GM12878 (cell line): Measurements from ENCODE around the gene ADSS1. TPM values are rescaled to one million over a fixed set of nuclear protein-coding genes. Genes with fewer than 3 reads are reported as not detected.

Source experiments
- ATAC-seq: fragments of 200-7000 bp; cut with Tn5 transposase; 3 replicates; pipeline ENCODE4 v1.9.1; 2020; ENCODE audit warnings: mild to moderate bottlenecking, moderate library complexity
- BruUV-seq: library from RNA; stranded (reverse); fragments of 400-500 nt; replicated peaks from 2 replicates; lab custom pipeline; 2021; lab: Mats Ljungman, UMichigan
- CTCF ChIA-PET: fragments of 300-600 bp; sonication (Branson Sonifier 250); formaldehyde crosslinking; extraction: SDS; loops from one replicate; lab custom pipeline; 2021; ENCODE audit warnings: inconsistent platforms; lab: Yijun Ruan, JAX
- POLR2A ChIA-PET: fragments of 350-600 bp; formaldehyde crosslinking; extraction: SDS; loops from one replicate; lab custom pipeline; 2021; ENCODE audit warnings: inconsistent platforms; lab: Charles Lee
- RAD21 ChIA-PET: fragments of 300-600 bp; sonication (Branson Sonifier 250); formaldehyde crosslinking; loops from one replicate; lab custom pipeline; 2023; ENCODE audit warnings: antibody characterized with exemption; ENCODE audit not compliant: unreplicated experiment; lab: Charles Lee
- SMC1A ChIA-PET: fragments of 300-600 bp; sonication (Branson Sonifier 250); formaldehyde crosslinking; loops from one replicate; lab custom pipeline; 2023; ENCODE audit not compliant: unreplicated experiment, uncharacterized antibody; lab: Charles Lee
- DNase-seq: peaks from one replicate; pipeline ENCODE4 v3.0.0-alpha.2; 2011; ENCODE audit warnings: low read depth, low spot score
- FAIRE-seq: peaks from 3 replicates; lab custom pipeline; 2011; peaks lifted over from hg19 to GRCh38; lab: Jason Lieb, UNC
- H2AFZ ChIP-seq: 2 replicates; pipeline ENCODE4 v1.6.0; 2011; ENCODE audit warnings: low read depth, low read length, control low read depth; ENCODE audit not compliant: control insufficient read depth
- H3K27ac ChIP-seq: 2 replicates; pipeline ENCODE4 v1.5.1; 2011; ENCODE audit warnings: control low read depth; ENCODE audit not compliant: control insufficient read depth, insufficient read depth
- H3K27me3 ChIP-seq, 2 experiments: replicated peaks in 1 of 2; 2 replicates each; pipeline versions ENCODE4 v1.6.0 to v1.6.1; 2011; ENCODE audit warnings: low read length in 1 of 2; ENCODE audit not compliant: control insufficient read depth in 2 of 2, insufficient read depth in 2 of 2
- H3K36me3 ChIP-seq, 2 experiments: 2 replicates each; pipeline ENCODE4 v1.5.1; 2011; ENCODE audit warnings: low read length in 1 of 2; ENCODE audit not compliant: control insufficient read depth in 2 of 2, insufficient read depth in 2 of 2
- H3K4me1 ChIP-seq: 2 replicates; pipeline ENCODE4 v1.6.1; 2011; ENCODE audit warnings: mild to moderate bottlenecking, low read length, moderate library complexity, mixed read lengths; ENCODE audit not compliant: control insufficient read depth, insufficient read depth
- H3K4me2 ChIP-seq: 2 replicates; pipeline ENCODE4 v1.6.0; 2011; ENCODE audit warnings: control low read depth; ENCODE audit not compliant: control insufficient read depth, insufficient read depth
- H3K4me3 ChIP-seq: fragments of 200-600 bp; sonication (generic); 2 replicates; pipeline ENCODE4 v1.5.1; 2016
- H3K79me2 ChIP-seq: 2 replicates; pipeline ENCODE4 v1.6.0; 2011; ENCODE audit warnings: low read length; ENCODE audit not compliant: control insufficient read depth, insufficient read depth
- H3K9ac ChIP-seq: 2 replicates; pipeline ENCODE4 v1.8.0; 2011; ENCODE audit warnings: low read length, control low read depth, mixed read lengths; ENCODE audit not compliant: control insufficient read depth, insufficient read depth
- H3K9me3 ChIP-seq: replicated peaks from 3 replicates; pipeline ENCODE4 v1.5.1; 2011; ENCODE audit warnings: mild to moderate bottlenecking, low read length; ENCODE audit not compliant: control insufficient read depth, insufficient read depth
- H4K20me1 ChIP-seq: 2 replicates; pipeline ENCODE4 v1.6.0; 2011; ENCODE audit not compliant: control insufficient read depth, insufficient read depth
- ASH2L ChIP-seq: fragments of 300-600, 200-600 bp; sonication (generic); IDR thresholded peaks from 2 replicates; pipeline ENCODE4 v1.6.1; 2017; ENCODE audit warnings: low read depth, mild to moderate bottlenecking, borderline replicate concordance
- BMI1 ChIP-seq: fragments of 450-650 bp; IDR thresholded peaks from 2 replicates; pipeline ENCODE4 v1.6.1; 2016; ENCODE audit warnings: mild to moderate bottlenecking, moderate library complexity, borderline replicate concordance
- MXI1 ChIP-seq: fragments of 150-350 bp; IDR thresholded peaks from 2 replicates; pipeline ENCODE4 v1.6.1; 2011; ENCODE audit warnings: low read depth, mild to moderate bottlenecking, inconsistent platforms, low read length, improper control_type of control experiment
- ZSCAN29 ChIP-seq: fragments of 450-650 bp; IDR thresholded peaks from 2 replicates; pipeline ENCODE4 v1.6.1; 2017; ENCODE audit warnings: mild to moderate bottlenecking, moderate library complexity
- WGBS: methylation state at CpG from one replicate; pipeline ENCODE4 v1.1.6; 2016; ENCODE audit warnings: low lambda C conversion rate; ENCODE audit not compliant: insufficient replicate concordance, insufficient coverage; ENCODE audit errors: missing lambda C conversion rate; 5-methylcytosine and 5-hydroxymethylcytosine counted together
- in situ Hi-C: fragments of 300-500 bp; cut with MboI; formaldehyde crosslinking; loops from 9 replicates; pipeline ENCODE4 v1.14.3; 2018; ENCODE audit warnings: mixed read lengths
- intact Hi-C: fragments of 100-400 bp; cut with micrococcal nuclease; formaldehyde crosslinking; loops from one replicate; pipeline ENCODE4 v1.14.2; 2022; ENCODE audit not compliant: unreplicated experiment
- polyA plus RNA-seq, 11 experiments: library from polyadenylated mRNA; depleted of rRNA in 4 of 11; unstranded in 6 of 11; stranded (reverse) in 5 of 11; fragments of >200 nt; fragmentation: Nextera tagmentation in 4 of 11; fragmentation: Illumina TruSeq in 1 of 11; extraction: Ambion mirVana in 4 of 11; extraction: Trizol in 1 of 11; gene quantifications; 1 replicate in 1 of 11; 2 replicates in 10 of 11; pipeline versions ENCODE4 v1.2.1 to v1.2.3, GENCODE V29; 2011 to 2016; ENCODE audit warnings: inconsistent platforms in 2 of 11, missing spikeins in 2 of 11, low read depth in 1 of 11
- total RNA-seq, 4 experiments: library from RNA; depleted of rRNA in 3 of 4; stranded (reverse); fragments of >200 nt in 3 of 4; fragmentation: Illumina TruSeq in 1 of 4; extraction: Trizol in 1 of 4; gene quantifications; 2 replicates each; pipeline versions ENCODE4 v1.2.1 to v1.2.3, GENCODE V29; 2013 to 2021
- TF ChIP-seq, protein P1 (sequence below): fragments of 150-350 bp; IDR thresholded peaks from 2 replicates; pipeline ENCODE4 v1.6.1; 2014; ENCODE audit warnings: mild to moderate bottlenecking, low read depth, low read length

Gene ADSS1
- total and polyA plus RNA-seq, 10 of the 15 experiments (the other 5 are each of a cell fraction or from before 2014, with no cell fraction given): 0.11 to 0.45 (median 0.28) TPM; not detected in 5

DNA sequence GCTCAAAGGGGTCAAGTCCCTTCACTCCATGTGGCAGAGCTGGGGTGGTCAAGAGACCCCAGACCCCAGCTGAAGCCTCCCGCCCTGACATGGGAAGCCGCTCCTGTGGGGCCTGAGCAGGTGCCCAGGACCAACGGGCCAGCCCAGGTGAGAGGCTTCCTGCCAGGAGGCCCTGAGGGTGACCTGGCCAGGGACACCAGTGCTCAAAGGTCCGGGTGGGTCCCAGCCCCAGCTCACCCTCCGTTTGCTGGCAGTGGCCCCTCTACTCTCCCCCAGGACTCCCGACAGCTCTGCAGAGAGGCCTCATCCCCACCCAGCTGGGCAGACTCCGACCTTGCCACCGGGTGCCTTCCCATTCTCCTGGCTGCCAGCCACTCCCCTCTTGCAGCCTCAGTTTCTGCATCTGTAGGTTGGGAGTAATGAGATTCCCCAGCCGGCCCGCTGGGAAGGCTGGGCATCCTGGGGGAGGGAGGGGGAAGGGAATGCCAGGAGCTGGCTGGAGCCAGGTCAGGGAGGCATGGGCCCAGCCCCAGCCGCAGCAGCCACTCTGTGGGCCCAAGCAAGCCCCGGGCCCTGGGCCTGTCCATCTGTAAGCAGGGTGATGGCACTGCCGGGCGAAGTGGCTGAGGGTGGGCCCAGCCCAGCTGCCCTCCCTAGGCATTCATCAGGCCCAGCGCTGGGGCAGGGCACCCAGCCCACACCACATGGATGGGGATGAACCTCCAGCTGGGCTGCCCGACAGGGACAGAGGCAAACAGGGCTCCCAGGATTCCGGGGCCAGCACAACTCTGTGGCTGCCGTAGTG is 44.9 kb upstream of the ADSS1 start:
- H2AFZ ChIP-seq: no peak overlapping the region
- in situ Hi-C loops: no loop called here
- SMC1A ChIA-PET: interaction anchor here (2.2 to 5.4 kb wide), 2 partner anchors 13 to 20 kb away, joined by 12 to 60 read pairs; no protein-coding TSS in a partner anchor

More for the DNA sequence above, 44.9 kb upstream of the ADSS1 start:
- H3K79me2 ChIP-seq: no peaks in the 10 kb centered on the region
- H3K27ac ChIP-seq: peak overlapping the region; percentile 81
- H3K9me3 ChIP-seq: peaks cover 3% of the 10 kb centered on the region; the same call in 1 of the 3 replicates
- no peaks in the 10 kb centered on the region for H3K36me3 ChIP-seq
- DNase-seq: no peak
- ChIA-PET CTCF (interaction anchor here (0.6 to 8.3 kb wide), 4 partner anchors 13 to 27 kb away, joined by 3 to 72 read pairs (median 10); no protein-coding TSS in a partner anchor), POLR2A (interaction anchor here (0.6 to 3.5 kb wide), 4 partner anchors 9 to 988 kb away, joined by 3 to 49 read pairs (median 4); no protein-coding TSS in a partner anchor), RAD21 (interaction anchor here (1.0 to 2.4 kb wide), 4 partner anchors 21 to 31 kb away, joined by 3 to 29 read pairs (median 6); no protein-coding TSS in a partner anchor)
- no TSS peak for BruUV-seq
- no peak overlapping the region; the same call in 1 of the 2 replicates for H3K9ac ChIP-seq
- WGBS: 90% methylated on average over 18 of the region's 18 CpGs
- H3K27me3 ChIP-seq: no peaks in the 10 kb centered on the region
- no peak for TF ChIP-seq MXI1
- TF ChIP-seq ZSCAN29: no peak
- TF ChIP-seq BMI1: no peak
- no peak for TF ChIP-seq ASH2L
- TF ChIP-seq, protein P1, sequence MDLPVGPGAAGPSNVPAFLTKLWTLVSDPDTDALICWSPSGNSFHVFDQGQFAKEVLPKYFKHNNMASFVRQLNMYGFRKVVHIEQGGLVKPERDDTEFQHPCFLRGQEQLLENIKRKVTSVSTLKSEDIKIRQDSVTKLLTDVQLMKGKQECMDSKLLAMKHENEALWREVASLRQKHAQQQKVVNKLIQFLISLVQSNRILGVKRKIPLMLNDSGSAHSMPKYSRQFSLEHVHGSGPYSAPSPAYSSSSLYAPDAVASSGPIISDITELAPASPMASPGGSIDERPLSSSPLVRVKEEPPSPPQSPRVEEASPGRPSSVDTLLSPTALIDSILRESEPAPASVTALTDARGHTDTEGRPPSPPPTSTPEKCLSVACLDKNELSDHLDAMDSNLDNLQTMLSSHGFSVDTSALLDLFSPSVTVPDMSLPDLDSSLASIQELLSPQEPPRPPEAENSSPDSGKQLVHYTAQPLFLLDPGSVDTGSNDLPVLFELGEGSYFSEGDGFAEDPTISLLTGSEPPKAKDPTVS: no peak
- H3K4me1 ChIP-seq: peaks cover 36% of the 10 kb centered on the region
- no peak for FAIRE-seq
- H3K4me2 ChIP-seq: peak overlapping the region; percentile 78; the same call in 1 of the 2 replicates
- ATAC-seq: no peak
- H4K20me1 ChIP-seq: no peaks in the 10 kb centered on the region
- peak overlapping the region; percentile 65; the same call in 1 of the 2 replicates for H3K4me3 ChIP-seq
- intact Hi-C loops: no loop called here
